OCI-LY1 (cell line): ENCODE results near the gene LPAR1.

Experiments
- H2AFZ ChIP-seq: fragments of 200-600 bp; sonication (generic), shearing (Covaris generic); 2 replicates; pipeline ENCODE4 v1.6.0; 2014; ENCODE audit warnings: antibody characterized with exemption, mild to moderate bottlenecking, low read length
- H3F3A ChIP-seq: fragments of 200-600 bp; sonication (generic), shearing (Covaris generic); 2 replicates; pipeline ENCODE4 v1.6.0; 2014; ENCODE audit warnings: mild to moderate bottlenecking, antibody characterized with exemption, low read length, moderate library complexity; ENCODE audit not compliant: insufficient read depth
- H3K27ac ChIP-seq: fragments of 200-600 bp; sonication (generic); 2 replicates; pipeline ENCODE4 v1.5.1; 2014; ENCODE audit warnings: low read length, mixed run types, mild to moderate bottlenecking, low read depth; ENCODE audit not compliant: poor library complexity, severe bottlenecking
- H3K27me3 ChIP-seq: fragments of 200-600 bp; sonication (generic); 2 replicates; pipeline ENCODE4 v1.6.0; 2014; ENCODE audit warnings: antibody characterized with exemption, mild to moderate bottlenecking, low read length, moderate library complexity; ENCODE audit not compliant: insufficient read depth
- H3K36me3 ChIP-seq: fragments of 200-600 bp; sonication (generic); 2 replicates; pipeline ENCODE4 v1.6.1; 2014; ENCODE audit warnings: mild to moderate bottlenecking, antibody characterized with exemption, low read length, moderate library complexity, mixed read lengths; ENCODE audit not compliant: insufficient read depth
- H3K4me1 ChIP-seq: fragments of 200-600 bp; sonication (generic); 2 replicates; pipeline ENCODE4 v1.5.1; 2014; ENCODE audit warnings: mild to moderate bottlenecking, low read length, moderate library complexity; ENCODE audit not compliant: insufficient read depth, severe bottlenecking
- H3K4me2 ChIP-seq: fragments of 200-600 bp; sonication (generic), shearing (Covaris generic); 2 replicates; pipeline ENCODE4 v1.6.1; 2014; ENCODE audit warnings: low read length
- H3K4me3 ChIP-seq: fragments of 200-600 bp; sonication (generic); 2 replicates; pipeline ENCODE4 v1.5.1; 2014; ENCODE audit warnings: low read length, low read depth, mild to moderate bottlenecking, mixed read lengths; ENCODE audit not compliant: poor library complexity, severe bottlenecking
- H3K79me2 ChIP-seq: fragments of 200-600 bp; shearing (Covaris generic); 2 replicates; pipeline ENCODE4 v1.6.1; 2016; ENCODE audit warnings: mixed run types, low read length, mixed read lengths; ENCODE audit not compliant: insufficient read depth
- H3K9ac ChIP-seq: fragments of 200-600 bp; sonication (generic), shearing (Covaris generic); 2 replicates; pipeline ENCODE4 v1.6.1; 2014; ENCODE audit warnings: mild to moderate bottlenecking, low read length, mixed read lengths
- H3K9me2 ChIP-seq: fragments of 200-600 bp; sonication (generic), shearing (Covaris generic); 2 replicates; pipeline ENCODE4 v1.6.1; 2014; ENCODE audit warnings: low read depth, mild to moderate bottlenecking, low read length, mixed read lengths
- H3K9me3 ChIP-seq: fragments of 200-600 bp; shearing (Covaris generic); 2 replicates; pipeline ENCODE4 v1.6.1; 2014; ENCODE audit warnings: low read length, mixed read lengths
- H4K20me1 ChIP-seq: fragments of 200-600 bp; sonication (generic), shearing (Covaris generic); 2 replicates; pipeline ENCODE4 v1.6.0; 2016; ENCODE audit warnings: mild to moderate bottlenecking, low read length; ENCODE audit not compliant: insufficient read depth
- EZH2 ChIP-seq: fragments of 200-600 bp; sonication (generic), shearing (Covaris generic); IDR thresholded peaks from 2 replicates; pipeline ENCODE4 v1.8.0; 2017; ENCODE audit warnings: borderline replicate concordance, mixed run types, mild to moderate bottlenecking, antibody characterized with exemption, low read length, moderate library complexity, mixed read lengths
- TF ChIP-seq, protein P1 (sequence below): fragments of 200-600 bp; sonication (generic), shearing (Covaris generic); IDR thresholded peaks from 2 replicates; pipeline ENCODE4 v1.5.1; 2017; ENCODE audit warnings: mild to moderate bottlenecking, antibody characterized with exemption, low read length, moderate library complexity, mixed read lengths

LPAR1 gene

GRCh38 chr9:110986529-110986928, 51.7 kb downstream of the LPAR1 start:
- Histone ChIP-seq H2AFZ (no peak overlapping the region), H3F3A (no peaks in the 10 kb centered on the region), H3K36me3 (no peaks in the 10 kb centered on the region), H3K27ac (no peak overlapping the region), H3K79me2 (no peaks in the 10 kb centered on the region), H4K20me1 (no peaks in the 10 kb centered on the region), H3K9me3 (no peaks in the 10 kb centered on the region), H3K27me3 (no peaks in the 10 kb centered on the region), H3K4me1 (no peaks in the 10 kb centered on the region), H3K4me3 (no peak overlapping the region), H3K9me2 (no peaks in the 10 kb centered on the region), H3K4me2 (no peak overlapping the region), H3K9ac (no peak overlapping the region)
- TF ChIP-seq, protein P1, sequence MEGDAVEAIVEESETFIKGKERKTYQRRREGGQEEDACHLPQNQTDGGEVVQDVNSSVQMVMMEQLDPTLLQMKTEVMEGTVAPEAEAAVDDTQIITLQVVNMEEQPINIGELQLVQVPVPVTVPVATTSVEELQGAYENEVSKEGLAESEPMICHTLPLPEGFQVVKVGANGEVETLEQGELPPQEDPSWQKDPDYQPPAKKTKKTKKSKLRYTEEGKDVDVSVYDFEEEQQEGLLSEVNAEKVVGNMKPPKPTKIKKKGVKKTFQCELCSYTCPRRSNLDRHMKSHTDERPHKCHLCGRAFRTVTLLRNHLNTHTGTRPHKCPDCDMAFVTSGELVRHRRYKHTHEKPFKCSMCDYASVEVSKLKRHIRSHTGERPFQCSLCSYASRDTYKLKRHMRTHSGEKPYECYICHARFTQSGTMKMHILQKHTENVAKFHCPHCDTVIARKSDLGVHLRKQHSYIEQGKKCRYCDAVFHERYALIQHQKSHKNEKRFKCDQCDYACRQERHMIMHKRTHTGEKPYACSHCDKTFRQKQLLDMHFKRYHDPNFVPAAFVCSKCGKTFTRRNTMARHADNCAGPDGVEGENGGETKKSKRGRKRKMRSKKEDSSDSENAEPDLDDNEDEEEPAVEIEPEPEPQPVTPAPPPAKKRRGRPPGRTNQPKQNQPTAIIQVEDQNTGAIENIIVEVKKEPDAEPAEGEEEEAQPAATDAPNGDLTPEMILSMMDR = no peak
- TF ChIP-seq EZH2 = no peak

- Histone ChIP-seq H3K4me2 (no peak overlapping the region), H3K79me2 (no peaks in the 10 kb centered on the region)
Measured at GRCh38 chr9:110984890-110985437, 53.3 kb downstream of the LPAR1 start.

DNA sequence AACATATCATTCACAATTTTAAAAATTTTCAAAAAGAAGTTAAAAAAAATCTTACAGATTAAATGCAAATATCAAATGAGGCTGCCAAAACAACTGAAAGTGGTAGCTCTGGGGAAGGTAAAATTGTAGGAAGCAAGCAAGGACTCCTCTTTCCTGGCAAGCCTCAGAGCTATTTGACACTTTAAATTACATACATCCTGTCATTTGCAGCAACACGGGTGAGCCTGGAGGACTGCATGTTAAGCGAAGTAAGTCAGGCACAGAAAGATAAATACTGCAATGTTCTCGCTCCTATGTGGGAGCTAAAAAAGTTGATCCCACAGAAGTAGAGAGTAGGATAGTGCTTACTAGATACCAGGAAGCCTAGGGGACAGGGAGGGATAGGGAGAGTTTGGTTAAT, 58.0 kb downstream of the LPAR1 start:
- Histone ChIP-seq H3K9me3 (no peaks in the 10 kb centered on the region), H2AFZ (no peak overlapping the region), H3K4me1 (no peaks in the 10 kb centered on the region), H3K36me3 (no peaks in the 10 kb centered on the region), H3K9me2 (no peaks in the 10 kb centered on the region), H3K79me2 (no peaks in the 10 kb centered on the region), H3K9ac (no peak overlapping the region), H3F3A (no peaks in the 10 kb centered on the region), H3K27ac (no peak overlapping the region), H3K4me2 (no peak overlapping the region), H3K4me3 (no peak overlapping the region), H4K20me1 (no peaks in the 10 kb centered on the region), H3K27me3 (no peaks in the 10 kb centered on the region)
- TF ChIP-seq, protein P1 = no peak
- TF ChIP-seq EZH2 = no peak

More at GRCh38 chr9:110984890-110985437, 53.3 kb downstream of the LPAR1 start:
- Histone ChIP-seq H3K36me3 (no peaks in the 10 kb centered on the region), H3F3A (no peaks in the 10 kb centered on the region), H3K27me3 (no peaks in the 10 kb centered on the region), H3K9ac (no peak overlapping the region), H3K27ac (no peak overlapping the region), H3K4me3 (no peak overlapping the region), H4K20me1 (no peaks in the 10 kb centered on the region), H3K9me2 (no peaks in the 10 kb centered on the region), H2AFZ (no peak overlapping the region), H3K9me3 (no peaks in the 10 kb centered on the region), H3K4me1 (no peaks in the 10 kb centered on the region)
- TF ChIP-seq EZH2 = no peak
- TF ChIP-seq, protein P1 = no peak
